ENCODE results near the gene TAS2R14.

The TAS2R14 gene, protein sequence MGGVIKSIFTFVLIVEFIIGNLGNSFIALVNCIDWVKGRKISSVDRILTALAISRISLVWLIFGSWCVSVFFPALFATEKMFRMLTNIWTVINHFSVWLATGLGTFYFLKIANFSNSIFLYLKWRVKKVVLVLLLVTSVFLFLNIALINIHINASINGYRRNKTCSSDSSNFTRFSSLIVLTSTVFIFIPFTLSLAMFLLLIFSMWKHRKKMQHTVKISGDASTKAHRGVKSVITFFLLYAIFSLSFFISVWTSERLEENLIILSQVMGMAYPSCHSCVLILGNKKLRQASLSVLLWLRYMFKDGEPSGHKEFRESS

DNA sequence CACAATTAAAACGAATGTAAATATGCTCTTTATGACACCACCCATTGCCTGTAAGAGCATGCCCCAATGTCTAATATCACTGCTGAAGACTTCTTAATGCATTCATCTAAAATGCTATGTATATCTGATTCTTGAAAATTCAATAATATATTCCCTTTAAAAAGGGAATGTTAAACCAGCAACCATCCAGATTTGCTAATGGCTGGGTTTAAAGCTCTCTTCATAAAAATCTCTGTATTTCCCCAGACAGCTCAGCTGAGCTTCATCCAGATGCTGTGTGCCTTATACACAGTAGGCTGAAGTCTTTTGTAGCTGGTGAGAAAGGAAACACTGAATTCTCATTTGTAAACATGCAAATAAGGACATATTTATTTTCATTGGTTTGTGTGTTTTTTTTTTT, at the start of gene TAS2R14:
TSS of gene TAS2R14 (minus strand) at position 101 of the 400 bp plus-strand sequence. CDS start at position 45, 56 bp downstream.
- TF ChIP-seq, protein P1, sequence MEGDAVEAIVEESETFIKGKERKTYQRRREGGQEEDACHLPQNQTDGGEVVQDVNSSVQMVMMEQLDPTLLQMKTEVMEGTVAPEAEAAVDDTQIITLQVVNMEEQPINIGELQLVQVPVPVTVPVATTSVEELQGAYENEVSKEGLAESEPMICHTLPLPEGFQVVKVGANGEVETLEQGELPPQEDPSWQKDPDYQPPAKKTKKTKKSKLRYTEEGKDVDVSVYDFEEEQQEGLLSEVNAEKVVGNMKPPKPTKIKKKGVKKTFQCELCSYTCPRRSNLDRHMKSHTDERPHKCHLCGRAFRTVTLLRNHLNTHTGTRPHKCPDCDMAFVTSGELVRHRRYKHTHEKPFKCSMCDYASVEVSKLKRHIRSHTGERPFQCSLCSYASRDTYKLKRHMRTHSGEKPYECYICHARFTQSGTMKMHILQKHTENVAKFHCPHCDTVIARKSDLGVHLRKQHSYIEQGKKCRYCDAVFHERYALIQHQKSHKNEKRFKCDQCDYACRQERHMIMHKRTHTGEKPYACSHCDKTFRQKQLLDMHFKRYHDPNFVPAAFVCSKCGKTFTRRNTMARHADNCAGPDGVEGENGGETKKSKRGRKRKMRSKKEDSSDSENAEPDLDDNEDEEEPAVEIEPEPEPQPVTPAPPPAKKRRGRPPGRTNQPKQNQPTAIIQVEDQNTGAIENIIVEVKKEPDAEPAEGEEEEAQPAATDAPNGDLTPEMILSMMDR (conservative IDR thresholded peaks at IDR 0.05; ENCODE audit: low read depth, low read length) = no peak
- no peak for DNase-seq (ENCODE audit: low read depth)
- no peak within 1 kb of the TSS for H3K4me3 ChIP-seq (ENCODE audit: low read length)

DNA sequence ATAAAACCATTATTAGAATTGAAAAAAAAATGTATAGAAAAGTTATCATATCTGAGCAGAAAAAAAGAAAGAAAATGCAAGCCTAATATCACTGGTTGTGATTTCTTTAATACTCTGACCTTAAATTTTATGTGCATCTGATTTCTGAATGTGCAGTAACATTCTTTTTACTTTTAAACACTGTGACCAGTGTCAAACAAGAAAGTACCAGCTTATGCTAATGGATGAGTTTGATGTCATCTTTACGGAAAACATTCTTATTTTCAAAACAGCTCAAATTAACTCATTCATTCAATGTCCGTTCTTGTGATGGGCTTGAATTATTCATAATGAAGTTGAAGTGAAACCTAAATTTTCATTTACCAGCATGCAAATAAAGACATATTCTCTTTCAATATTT, 47.7 kb upstream of the TAS2R14 start, which contains the start of gene TAS2R50:
TSS of gene TAS2R50 (minus strand) at position 101 of the 400 bp plus-strand sequence. CDS start at position 49, 52 bp downstream.
- no peak within 1 kb of the TSS for H3K4me3 ChIP-seq (ENCODE audit: low read length)
- TF ChIP-seq, protein P1 (conservative IDR thresholded peaks at IDR 0.05; ENCODE audit: low read depth, low read length) = no peak
- no peak for DNase-seq (ENCODE audit: low read depth)

DNA sequence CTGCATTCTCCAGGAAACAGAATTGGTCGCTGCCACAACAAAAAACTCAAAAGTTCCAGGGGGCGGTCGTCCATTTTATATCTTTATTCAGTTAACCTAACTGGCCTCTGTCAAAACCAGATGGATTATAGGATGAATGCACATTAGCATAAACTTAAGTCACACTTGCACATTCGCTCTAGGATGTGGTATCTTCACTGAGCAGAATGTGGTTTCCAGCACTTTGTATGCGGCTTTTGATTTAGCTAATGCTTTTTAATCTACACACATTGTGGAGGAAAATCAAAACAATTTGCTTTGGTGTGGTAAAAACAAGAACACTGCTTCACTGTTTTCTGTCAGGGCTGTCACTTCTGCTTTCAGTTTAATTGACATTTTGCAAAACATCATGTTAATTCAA, 43.2 kb upstream of the TAS2R14 start:
- H3K4me3 ChIP-seq (ENCODE audit: low read length) = no peak overlapping the region
- no peak for DNase-seq (ENCODE audit: low read depth)
- TF ChIP-seq, protein P1 (conservative IDR thresholded peaks at IDR 0.05; ENCODE audit: low read depth, low read length) = no peak

DNA sequence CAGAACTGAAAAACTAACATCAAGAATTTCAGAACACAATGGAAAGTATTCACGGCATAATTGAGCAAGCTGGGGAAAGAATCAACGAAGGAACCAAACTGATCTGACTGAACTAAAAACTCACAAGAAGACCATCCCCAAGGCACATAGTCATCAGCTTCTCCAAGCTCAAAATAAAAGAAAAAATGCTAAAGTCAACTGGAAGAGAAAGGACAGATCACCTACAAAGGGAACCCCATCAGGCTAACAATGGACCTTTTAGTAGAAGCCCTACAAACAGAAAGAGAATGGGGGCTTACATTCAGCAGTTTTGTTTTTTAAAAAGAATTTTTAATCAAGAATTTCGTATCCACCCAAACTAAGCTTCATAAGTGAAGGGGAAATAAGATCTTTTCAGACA, 35.9 kb upstream of the TAS2R14 start:
- TF ChIP-seq, protein P1 (conservative IDR thresholded peaks at IDR 0.05; ENCODE audit: low read depth, low read length) = no peak
- no peak overlapping the region for H3K4me3 ChIP-seq (ENCODE audit: low read length)
- DNase-seq (ENCODE audit: low read depth) = no peak

DNA sequence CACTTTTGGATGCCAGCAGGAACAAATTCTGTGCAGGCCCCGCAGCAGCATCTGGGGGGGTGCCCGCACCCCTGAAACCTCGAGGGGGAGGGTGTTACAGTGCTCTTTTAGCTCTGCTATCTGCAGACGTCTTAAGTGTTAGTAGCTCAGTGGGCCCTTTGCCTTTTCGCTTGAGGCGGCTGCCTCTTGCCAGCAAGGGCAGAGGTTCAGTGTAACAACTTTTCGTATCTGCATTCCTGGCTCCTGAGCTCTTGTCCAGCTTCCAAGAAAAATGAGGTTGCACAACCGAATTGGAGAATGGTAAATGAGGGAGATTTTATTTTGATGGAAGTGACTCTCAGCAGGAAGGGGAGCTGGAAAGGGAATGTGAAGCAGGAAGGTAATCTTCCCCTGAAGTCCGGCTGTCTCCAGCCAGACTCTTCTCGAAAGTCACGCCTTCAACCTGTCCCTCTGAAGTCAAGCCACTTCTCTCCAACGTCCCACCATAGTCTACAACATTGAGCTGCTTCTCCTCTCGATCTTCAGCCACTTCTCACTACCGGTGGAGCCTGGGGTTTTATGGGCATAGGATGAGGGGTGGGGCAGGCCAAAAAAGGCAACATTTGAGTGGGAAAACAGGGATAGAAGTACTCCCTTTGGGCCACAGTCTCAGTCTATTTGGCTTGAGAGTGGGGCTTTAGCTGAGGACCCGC, 29.8 kb upstream of the TAS2R14 start:
- H3K4me3 ChIP-seq (ENCODE audit: low read length) = no peak overlapping the region
- TF ChIP-seq, protein P1 (conservative IDR thresholded peaks at IDR 0.05; ENCODE audit: low read depth, low read length) = no peak
- peak; percentile 39 for DNase-seq (ENCODE audit: low read depth)

DNA sequence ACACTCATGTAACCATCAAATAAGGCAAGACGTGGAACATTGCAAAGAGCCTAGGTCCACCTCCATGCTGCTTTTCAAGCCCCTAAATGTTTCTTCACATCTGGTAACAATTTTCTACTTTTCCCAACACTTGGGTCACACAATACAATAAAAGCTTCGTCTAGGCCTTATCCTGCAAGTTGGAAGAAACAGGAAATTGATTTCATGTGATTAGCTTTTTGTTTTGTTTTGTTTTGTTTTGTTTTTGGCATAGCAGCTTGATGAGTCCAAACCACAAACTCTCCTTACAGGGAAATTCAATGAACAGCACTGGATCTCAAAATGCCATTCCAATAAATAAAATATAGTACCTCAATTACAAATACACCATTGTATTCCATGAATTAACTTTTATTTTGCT, 28.3 kb upstream of the TAS2R14 start:
- no peak overlapping the region for H3K4me3 ChIP-seq (ENCODE audit: low read length)
- no peak for DNase-seq (ENCODE audit: low read depth)
- TF ChIP-seq, protein P1 (conservative IDR thresholded peaks at IDR 0.05; ENCODE audit: low read depth, low read length) = no peak
